ENCODE results near the gene PSPN. TPM values are rescaled to one million over a fixed set of nuclear protein-coding genes. Genes with fewer than 3 reads are reported as not detected.

PSPN gene
- total RNA-seq, 1 experiment from 2014 or later = 1.9 TPM

- peak; percentile 89 for TF ChIP-seq CREM (CRISPR knock-in tag; IDR thresholded peaks at IDR 0.05)
Measured at GRCh38 chr19:6393074-6393982, 17.6 kb upstream of the PSPN start, which contains the start of gene GTF2F1 (continued).

- no peaks in the 10 kb centered on the region for H3K9me3 Mint-ChIP-seq
- no peaks in the 10 kb centered on the region for H3K27me3 Mint-ChIP-seq (ENCODE audit: low read depth)
- H3K36me3 Mint-ChIP-seq = peaks cover 16% of the 10 kb centered on the region
- ATAC-seq = no peak; the same call in 1 of the 2 replicates
- POLR2A ChIA-PET = interaction anchor here (1.5 to 1.7 kb wide), 2 partner anchors 32 kb away, joined by 4 to 6 read pairs; partner anchors contain the start of genes CLPP and KHSRP
- DNase-seq (ENCODE audit: low spot score) = no peak
- CTCF ChIA-PET = interaction anchor here (1.2 to 2.0 kb wide), 4 partner anchors 11 to 25 kb away, joined by 3 to 7 read pairs (median 4); no protein-coding TSS in a partner anchor
- peaks cover 22% of the 10 kb centered on the region for H3K4me1 Mint-ChIP-seq
- peak overlapping the region; percentile 94 for H3K4me3 Mint-ChIP-seq
- H3K27ac Mint-ChIP-seq = peak overlapping the region; percentile 80
- no peak for TF ChIP-seq AR (CRISPR knock-in tag; IDR thresholded peaks at IDR 0.05)
- TF ChIP-seq ZNF232 (CRISPR knock-in tag; IDR thresholded peaks at IDR 0.05) = no peak
- TF ChIP-seq ETV6 (CRISPR knock-in tag; IDR thresholded peaks at IDR 0.05) = no peak
- no peak for TF ChIP-seq STAT6 (CRISPR knock-in tag; conservative IDR thresholded peaks at IDR 0.05; ENCODE audit: low read depth)
- no peak for TF ChIP-seq ZNF512 (CRISPR knock-in tag; IDR thresholded peaks at IDR 0.05; ENCODE audit: borderline replicate concordance)
- 0 out of 2 replicates have a peak, but pooled peaks have one; percentile 19 for TF ChIP-seq TEAD1 (CRISPR knock-in tag; IDR thresholded peaks at IDR 0.05)
- peak; percentile 26; the same call in 1 of the 2 replicates for TF ChIP-seq FOXP4 (CRISPR knock-in tag; IDR thresholded peaks at IDR 0.05)
- TF ChIP-seq E2F4 (CRISPR knock-in tag; IDR thresholded peaks at IDR 0.05; ENCODE audit: borderline replicate concordance, low read depth) = no peak
- TF ChIP-seq IRF1 (CRISPR knock-in tag; IDR thresholded peaks at IDR 0.05) = no peak
- no peak for TF ChIP-seq SOX15 (CRISPR knock-in tag; IDR thresholded peaks at IDR 0.05)
- TF ChIP-seq NFYB (CRISPR knock-in tag; conservative IDR thresholded peaks at IDR 0.05; ENCODE audit: low read depth) = 0 out of 2 replicates have a peak, but pooled peaks have one; percentile 5
- no peak for TF ChIP-seq ZNF121 (CRISPR knock-in tag; IDR thresholded peaks at IDR 0.05)
- no peak for TF ChIP-seq E2F5 (CRISPR knock-in tag; IDR thresholded peaks at IDR 0.05)
- TF ChIP-seq NR1H2 (CRISPR knock-in tag; IDR thresholded peaks at IDR 0.05) = no peak
- TF ChIP-seq CDX4 (CRISPR knock-in tag; IDR thresholded peaks at IDR 0.05; ENCODE audit: borderline replicate concordance) = no peak
- no peak for TF ChIP-seq GTF2I (CRISPR knock-in tag; conservative IDR thresholded peaks at IDR 0.05)
- TF ChIP-seq MAX (CRISPR knock-in tag; IDR thresholded peaks at IDR 0.05) = 0 out of 2 replicates have a peak, but pooled peaks have one; percentile 12
Measured at GRCh38 chr19:6392221-6393073, 16.7 kb upstream of the PSPN start.
